ENCODE results near the gene TMEM270. TPM values are rescaled to one million over a fixed set of nuclear protein-coding genes. Genes with fewer than 3 reads are reported as not detected.

The TMEM270 gene
- total RNA-seq, 4 donors from 2014 or later: not detected

DNA sequence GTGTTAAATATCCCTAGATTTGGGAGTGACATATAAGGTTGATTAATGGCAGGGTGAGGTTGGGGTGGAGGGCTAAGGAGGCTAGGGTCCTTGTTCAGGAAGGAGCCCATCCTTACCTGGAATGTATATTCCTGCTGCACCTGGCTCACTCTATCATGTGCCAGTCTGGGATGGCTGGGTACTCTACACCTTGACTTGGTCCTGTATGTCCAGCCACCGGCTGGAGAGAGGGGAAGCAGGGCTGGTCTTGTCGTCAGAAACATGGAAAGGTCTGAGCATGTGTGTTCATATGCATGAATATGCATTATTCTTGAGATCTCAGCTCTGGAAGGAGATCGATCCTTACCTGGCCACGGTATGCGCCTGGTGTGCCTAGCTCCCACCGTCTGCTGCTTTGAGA is 33.2 kb downstream of the TMEM270 start:
- TF ChIP-seq CTCF (IDR thresholded peaks at IDR 0.05; ENCODE audit: low read depth): no peak

GRCh38 chr7:73894733-73895551 is 34.0 kb downstream of the TMEM270 start:
- TF ChIP-seq CTCF (IDR thresholded peaks at IDR 0.05; ENCODE audit: low read depth): no peak

- TF ChIP-seq CTCF (IDR thresholded peaks at IDR 0.05; ENCODE audit: low read depth): no peak
Observed at GRCh38 chr7:73895626-73896025, 34.7 kb downstream of the TMEM270 start.

GRCh38 chr7:73896454-73896853 is 35.5 kb downstream of the TMEM270 start:
- no peak for TF ChIP-seq CTCF (IDR thresholded peaks at IDR 0.05; ENCODE audit: low read depth)

GRCh38 chr7:73899731-73900142 is 38.8 kb downstream of the TMEM270 start:
- TF ChIP-seq CTCF (IDR thresholded peaks at IDR 0.05; ENCODE audit: low read depth): no peak

DNA sequence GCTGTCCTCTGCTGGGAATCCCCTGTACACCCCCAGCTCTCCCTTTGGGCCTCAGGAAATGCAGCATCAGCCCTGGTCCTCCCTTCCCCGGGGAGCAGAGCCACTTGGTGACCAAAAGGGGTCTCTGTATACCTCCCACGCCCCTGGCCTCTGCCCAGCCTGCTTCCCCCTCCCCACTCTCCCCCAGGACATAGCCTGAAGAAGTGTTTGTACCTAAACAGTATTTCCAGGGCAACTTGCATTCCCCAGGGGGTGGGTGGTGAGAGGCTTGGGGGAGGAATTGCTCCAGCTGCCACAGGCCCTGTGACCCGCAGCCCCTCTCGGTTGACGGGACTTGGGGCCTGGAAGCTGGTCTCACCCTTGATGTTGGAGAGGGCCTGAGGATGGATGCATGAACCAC is 39.3 kb downstream of the TMEM270 start:
- TF ChIP-seq CTCF (IDR thresholded peaks at IDR 0.05; ENCODE audit: low read depth): no peak

- no peak for TF ChIP-seq CTCF (IDR thresholded peaks at IDR 0.05; ENCODE audit: low read depth)
Observed at GRCh38 chr7:73901231-73901822, 40.4 kb downstream of the TMEM270 start.

Measured in subcutaneous adipose tissue (tissue), 4 donors.